Subcutaneous adipose tissue (tissue), 4 donors: Measurements from ENCODE around the gene NHLH1. TPM values are rescaled to one million over a fixed set of nuclear protein-coding genes. Genes with fewer than 3 reads are reported as not detected.

ENCODE experiments used
- CTCF ChIP-seq: fragments of 450-650 bp; IDR thresholded peaks from one replicate; pipeline ENCODE4 v1.5.1; 2016; ENCODE audit warnings: low read depth, mild to moderate bottlenecking, control low read depth, antibody characterized with exemption, moderate library complexity
- total RNA-seq, 4 donors: library from RNA; depleted of rRNA; stranded (reverse); fragments of >200 nt; gene quantifications; one replicate each; pipeline ENCODE4 v1.1.0, GENCODE V29; 2016

The NHLH1 gene
- total RNA-seq, 4 donors from 2014 or later = 0.17 to 1.5 TPM; not detected in 2

DNA sequence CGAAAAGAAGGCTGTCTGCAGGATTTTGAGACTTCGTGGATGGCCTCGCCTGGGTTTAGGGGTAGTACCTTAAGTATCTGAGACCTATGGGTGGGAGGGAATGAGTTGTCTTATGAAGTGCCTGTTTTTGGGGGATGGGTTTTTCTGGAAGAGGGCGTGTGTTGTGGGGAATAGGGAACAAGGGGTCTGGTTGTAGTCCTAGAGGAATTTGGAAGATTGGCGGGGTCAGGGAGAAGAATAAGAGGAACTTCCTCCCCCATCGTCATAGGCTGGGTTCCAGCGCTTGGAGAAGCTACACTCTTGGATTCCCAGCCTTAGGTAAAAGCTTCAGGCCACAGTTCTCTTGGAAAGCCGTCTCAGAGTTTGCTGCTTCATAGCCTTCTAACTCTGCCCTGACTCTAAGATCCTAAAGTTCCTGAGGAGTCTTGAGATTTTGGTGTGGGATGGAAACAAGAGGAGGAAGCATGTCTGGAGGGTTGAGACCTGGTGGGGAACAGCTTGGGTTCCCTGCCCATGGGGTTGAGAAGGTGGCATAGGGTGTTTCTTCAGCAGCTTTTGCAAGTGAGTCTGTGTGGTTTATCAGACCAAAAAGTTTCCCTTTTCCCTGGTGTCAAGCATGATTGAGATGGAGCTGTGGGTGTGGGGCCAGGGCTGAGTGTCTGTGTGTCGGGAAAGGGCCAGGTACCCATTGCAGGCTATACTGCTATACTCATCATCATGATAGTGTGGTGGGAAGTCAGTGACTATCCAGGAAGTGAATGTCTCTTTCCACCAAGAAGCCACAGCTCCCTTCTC is 35.3 kb downstream of the NHLH1 start:
- no peak for TF ChIP-seq CTCF

DNA sequence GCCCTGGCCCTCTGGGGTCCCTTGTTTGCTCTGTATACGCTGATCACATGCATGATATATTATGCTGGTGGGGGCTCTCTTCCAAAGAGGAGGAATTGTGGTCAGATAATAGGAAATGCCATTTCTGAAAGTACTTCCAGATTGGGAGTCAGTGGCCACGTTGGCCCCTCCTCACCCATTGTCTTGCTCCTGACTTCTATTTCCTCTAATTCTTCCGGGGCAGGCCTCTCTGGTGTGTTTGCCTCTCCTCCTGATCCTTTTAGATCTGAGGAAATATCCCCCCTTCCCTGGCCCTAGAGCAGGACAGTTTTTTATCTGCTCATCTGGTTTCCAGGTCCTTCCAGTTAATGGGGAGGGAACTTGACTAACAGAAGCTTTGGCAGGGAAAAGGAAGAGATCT is 36.4 kb downstream of the NHLH1 start:
- no peak for TF ChIP-seq CTCF

GRCh38 chr1:160404094-160404493 is 37.2 kb downstream of the NHLH1 start:
- TF ChIP-seq CTCF = no peak

GRCh38 chr1:160405331-160405877 is 38.5 kb downstream of the NHLH1 start:
- no peak for TF ChIP-seq CTCF

- TF ChIP-seq CTCF = no peak
These were observed 39.5 kb downstream of the NHLH1 start for GRCh38 chr1:160406131-160406968.

- no peak for TF ChIP-seq CTCF
These were observed 41.2 kb downstream of the NHLH1 start for GRCh38 chr1:160407839-160408801.
